NCI-H2227 (cell line): ENCODE results near the gene EFCAB6.

ENCODE experiments used
- DNase-seq: peaks from one replicate; lab custom pipeline; 2025; ENCODE audit not compliant: unreplicated experiment; lab: John Stamatoyannopoulos, UW

Gene EFCAB6

DNA sequence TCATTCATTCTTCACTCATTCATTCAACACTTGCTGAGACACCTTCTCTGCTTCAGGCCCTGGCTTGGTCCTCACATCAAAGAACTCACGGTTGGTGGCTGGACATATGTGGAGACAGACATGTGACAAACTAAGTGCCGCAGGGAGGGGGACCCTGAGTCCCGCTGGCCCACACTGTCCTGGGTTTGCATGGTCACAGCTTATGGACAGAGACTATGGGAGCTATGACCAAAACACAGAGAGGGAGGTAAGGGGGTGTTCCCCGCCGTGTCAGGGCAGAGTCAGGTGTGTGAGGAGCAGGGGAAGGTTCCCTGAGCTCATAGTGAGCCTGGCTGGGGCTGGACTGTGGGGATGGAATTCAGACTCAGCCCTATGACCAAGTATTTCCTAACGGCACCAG lies 277.2 kb downstream of the EFCAB6 start:
- DNase-seq: no peak

DNA sequence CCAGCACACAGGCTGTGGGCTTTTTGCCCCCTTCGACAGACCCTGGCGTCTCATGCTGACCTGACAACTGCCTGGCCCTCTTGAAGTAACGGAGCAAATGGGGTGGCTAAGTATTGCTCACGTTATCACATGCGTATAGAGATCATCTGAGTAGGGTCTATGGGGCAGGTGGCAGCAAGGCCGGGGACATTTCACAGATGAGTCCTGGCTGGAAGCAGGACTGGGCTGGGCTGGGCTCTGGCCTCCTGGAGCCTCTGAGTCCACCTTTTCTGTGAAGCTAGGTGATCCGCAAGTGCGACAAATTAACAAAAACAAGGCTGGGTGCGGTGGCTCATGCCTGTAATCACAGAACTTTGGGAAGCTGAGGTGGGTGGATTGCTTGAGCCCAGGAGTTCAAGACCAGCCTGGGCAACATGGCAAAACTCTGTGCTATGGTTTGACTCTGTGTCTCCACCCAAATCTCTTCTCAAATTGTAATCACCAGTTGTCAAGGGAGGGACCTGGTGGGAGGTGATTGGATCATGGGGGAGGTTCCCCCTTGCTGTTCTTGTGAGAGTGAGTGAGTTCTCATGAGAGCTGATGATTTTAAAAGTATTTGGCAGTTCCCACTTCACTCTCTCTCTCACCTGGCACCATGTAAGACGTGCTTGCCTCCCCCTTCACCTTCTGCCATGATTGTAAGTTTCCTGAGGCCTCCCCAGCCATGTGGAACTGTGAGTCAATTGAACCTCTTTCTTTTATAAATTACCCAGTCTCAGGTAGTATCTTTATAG lies 278.3 kb downstream of the EFCAB6 start:
- DNase-seq: no peak

DNA sequence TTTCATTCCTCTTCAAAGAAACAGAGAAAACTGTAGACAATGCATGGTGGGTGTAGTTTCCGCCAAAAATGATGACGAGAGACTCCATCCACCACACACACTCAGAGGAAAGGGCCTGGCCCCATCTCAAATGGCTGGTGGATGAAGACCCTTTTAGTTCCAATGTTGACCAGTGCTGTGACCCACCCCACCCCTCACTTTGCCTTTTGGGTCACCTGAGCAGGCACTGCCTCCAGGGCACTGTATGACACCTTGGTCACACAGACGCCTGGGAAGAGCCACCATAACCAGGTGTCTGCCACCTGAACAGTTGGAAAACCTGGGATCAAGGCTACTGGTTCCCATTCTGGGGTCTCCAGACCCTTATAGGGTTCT lies 279.0 kb downstream of the EFCAB6 start:
- DNase-seq: no peak

DNA sequence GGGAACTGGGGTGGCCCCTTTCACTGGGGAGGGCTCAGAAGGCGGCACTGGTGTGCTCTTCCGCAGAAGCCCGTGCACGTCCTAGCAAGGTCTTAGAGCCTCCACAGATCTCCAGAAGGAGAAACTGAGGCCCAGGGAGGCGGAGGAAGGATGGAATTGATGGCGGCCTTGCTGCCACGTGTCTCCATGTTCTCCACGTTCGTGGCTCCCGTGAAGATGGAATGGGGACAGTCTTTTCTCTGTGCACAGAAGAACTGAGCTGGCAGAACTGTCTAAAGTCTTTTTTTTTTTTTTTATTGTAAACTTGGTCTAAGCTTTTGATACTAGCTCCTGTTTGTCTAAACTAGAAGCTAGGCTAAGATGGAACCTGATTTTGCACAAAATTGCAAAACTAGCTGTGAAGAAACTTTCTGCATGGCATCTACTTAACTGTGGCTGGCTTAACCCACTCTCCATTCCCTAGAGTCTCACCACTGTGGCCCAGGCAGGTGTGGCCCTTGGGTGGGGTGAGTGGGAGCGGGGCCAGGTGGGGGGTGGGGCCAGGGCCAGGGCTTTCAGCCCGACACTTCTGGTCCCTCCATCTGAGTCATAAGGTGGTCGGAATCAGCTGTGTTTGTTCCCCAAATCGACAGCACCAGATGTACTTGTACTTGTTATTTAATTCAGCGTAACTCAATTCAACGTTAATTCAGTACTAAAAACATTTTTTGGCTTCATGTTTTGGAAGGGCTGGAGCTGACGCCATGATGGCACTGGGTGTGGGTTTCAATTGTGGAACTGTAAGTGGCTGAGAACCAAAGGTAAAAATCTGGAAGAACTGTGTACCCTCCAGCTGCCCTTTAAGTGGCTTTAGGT lies 279.6 kb downstream of the EFCAB6 start:
- DNase-seq: no peak

DNA sequence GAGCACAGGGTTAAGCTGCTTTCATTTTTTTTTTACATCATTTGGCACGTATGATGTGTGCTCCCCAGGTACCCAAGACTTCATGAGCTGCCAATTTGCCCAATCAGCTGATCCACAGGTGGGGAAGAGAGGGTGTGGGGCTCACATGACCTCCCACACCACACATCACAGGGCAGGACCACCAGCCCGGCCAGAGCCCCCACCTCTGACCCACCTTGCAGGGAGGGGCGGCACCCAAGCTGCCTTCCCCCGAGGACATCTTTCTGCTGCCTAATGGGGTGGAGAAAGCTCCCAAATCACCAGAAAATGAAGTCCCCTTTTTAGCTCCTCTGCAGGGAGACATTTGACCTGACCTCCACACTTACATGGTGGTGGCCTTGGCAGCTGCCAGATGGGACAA lies 280.5 kb downstream of the EFCAB6 start:
- no peak for DNase-seq

DNA sequence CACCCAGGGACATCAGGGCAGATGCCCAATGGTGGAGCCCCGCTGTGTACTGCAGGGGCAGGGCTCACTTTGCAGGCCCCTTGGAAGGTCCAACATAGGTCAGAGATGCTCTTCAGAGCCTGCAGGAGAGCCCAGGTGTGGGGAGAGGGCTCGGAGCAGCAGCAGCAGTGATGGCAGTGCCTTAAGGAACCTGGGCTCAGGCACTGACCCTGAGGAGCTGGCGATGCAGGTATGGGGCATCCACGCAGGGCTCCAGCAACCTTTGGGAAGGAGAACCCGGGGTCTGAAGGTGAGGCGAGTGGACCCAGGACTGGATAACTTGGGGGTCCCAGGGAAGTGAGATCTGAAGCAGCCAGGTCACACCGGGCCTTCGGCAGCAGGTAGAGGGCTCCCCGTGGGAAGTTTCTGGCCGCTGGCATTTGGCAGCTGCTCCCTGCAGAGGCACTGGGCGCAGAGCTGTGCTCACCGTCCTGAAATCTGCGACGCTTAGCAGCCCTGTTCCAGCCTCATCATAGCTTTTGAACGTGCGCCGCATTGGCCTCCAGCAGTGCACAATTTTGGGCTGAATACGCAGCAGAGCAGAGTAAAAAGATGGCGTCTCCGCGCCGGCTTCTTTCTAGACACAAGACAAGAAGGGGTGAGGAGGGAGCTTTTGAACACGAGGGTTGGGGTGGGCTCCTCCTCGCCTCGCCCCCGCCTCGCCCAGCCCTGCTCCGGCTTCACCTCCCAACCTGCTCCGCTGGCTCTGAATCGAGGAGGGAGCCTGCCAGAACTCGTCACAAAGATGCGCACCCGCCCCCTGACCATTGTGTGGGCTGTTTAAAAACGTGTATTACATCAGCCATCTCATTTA lies 281.5 kb downstream of the EFCAB6 start:
- DNase-seq: no peak

DNA sequence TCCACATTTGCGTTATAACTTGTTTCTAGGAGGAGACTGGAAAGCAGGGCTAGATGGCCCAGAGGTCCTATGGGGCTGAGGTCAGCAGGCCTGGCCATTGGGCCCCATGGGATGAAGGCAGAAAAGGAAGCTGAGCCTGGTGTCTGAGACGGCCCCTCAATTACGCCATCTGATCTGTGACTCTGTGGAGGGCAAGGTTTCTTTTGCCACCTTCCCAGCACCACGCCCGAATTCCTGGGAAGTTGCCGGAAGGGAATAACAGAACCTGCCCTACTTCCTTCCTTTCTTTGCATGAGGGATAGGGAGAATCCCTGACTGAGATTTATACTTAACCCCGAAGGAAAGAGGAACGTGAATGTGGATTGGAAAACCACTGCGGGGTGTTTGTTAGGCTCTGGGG lies 282.2 kb downstream of the EFCAB6 start:
- no peak for DNase-seq

DNA sequence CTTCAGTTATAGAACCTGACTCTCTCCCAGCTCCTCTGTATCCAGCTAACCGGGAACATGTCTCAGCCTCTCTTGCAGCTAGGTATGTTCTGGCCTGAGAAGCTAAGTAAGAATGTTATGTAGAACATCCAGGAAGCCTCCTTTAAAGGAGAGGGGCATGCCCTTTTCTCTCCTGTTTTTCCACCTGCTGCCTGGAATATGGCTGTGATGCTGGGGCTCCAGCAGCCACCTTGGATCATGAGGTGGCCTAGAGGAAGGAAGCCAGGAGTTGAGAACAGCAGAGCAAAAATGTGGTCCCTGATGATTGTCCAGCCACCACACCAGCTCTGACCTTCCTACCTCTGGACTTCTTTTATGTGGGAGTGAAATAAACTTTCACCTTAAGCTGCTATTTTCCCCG lies 282.6 kb downstream of the EFCAB6 start:
- no peak for DNase-seq

DNA sequence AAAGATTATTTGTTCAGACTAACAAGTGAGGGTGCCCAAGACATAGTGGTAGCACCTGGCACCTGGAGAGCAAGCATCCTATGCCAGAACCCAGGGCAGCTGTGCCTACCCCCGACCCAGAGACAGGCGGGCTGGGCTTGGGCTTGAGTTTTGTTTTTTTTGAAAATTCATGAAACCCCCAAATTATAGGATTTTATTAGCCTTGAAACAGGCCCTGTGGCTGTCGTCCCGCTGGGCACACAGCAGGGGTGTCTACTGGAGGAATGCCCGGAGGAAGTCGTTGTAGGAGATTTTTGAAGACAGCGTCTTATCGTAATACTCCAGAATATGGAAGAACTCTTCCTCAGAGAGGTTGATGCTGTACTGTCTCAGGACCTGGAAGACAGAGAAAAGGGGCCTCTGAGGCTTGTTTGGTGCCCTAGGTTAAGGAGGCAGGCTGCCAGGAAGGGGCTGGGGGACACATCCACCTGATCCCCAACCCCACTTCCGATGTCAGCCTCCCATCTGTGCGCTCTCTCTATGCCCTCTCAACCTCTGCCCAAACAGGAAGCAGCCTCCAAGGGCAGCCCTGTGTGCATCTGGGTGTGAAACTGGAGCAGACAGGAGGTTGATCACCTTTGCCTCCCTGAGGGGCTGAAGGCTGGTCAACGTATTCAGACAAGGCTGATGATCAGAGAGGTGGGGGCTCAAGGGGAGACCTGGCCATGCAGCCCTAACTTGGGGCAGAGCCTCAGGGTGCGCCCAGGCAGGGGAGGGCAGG lies 283.3 kb downstream of the EFCAB6 start:
- no peak for DNase-seq

DNA sequence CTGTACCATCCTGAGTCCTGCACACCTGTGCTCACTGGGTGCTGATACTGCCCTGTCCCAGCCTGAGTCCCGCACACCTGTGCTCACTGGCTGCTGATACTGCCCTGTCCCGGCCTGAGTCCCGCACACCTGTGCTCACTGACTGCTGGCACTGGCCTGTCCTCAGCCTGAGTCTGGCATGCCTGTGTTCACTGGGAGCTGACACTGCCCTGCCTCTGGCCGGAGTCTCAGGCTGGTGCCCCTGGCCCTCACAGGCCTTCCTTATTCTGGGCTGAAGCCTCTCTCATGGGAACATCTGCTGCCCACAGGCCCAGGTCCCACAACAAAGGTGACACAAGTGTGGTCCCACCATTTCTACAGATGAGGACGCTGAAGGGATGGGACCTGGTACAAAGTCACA lies 285.2 kb downstream of the EFCAB6 start:
- no peak for DNase-seq

DNA sequence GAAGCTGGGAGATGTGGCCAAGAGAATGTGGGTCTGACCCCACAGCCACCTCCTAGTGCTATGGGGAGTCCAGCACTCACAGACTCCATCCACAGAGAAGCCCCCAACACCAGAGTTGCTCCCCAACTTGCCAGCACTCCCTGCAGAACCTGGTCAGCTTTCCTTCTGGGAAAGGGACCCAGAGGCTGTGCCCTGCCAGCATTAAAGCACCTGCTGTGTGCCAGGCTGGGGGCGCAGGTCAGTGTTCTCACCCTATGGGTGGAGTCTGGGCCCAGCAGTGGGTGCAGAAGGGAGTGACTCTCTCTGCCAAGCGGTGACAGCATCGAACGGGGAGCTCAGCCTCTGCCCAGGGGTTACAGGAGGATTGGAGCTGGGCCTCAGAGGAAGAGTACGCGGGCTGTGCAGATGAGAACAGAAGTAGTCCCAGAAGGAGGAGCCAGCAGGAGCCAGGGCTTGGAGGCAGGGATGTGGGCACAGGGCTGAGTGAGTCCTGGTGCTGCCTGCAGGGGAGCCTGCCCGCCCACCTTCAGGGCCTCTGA lies 285.9 kb downstream of the EFCAB6 start:
- DNase-seq: no peak

DNA sequence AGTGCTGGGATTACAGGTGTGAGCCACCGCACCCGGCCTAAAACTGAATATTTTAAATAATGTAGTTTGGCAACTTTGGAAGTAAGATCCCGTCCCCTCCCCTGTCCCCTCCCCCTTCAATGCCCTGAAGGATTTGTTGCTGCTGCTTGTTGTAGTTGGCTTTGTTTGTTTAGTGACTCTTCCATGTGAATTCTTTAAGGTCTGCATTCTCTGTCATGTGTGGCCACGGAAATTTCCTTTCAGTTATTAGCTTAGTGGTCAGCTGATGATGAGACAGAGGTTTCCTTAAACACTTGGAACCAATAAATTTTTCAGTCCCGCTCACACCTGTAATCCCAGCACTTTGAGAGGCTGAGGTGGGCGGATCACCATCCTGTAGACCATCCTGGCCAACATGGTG lies 290.4 kb downstream of the EFCAB6 start:
- no peak for DNase-seq

DNA sequence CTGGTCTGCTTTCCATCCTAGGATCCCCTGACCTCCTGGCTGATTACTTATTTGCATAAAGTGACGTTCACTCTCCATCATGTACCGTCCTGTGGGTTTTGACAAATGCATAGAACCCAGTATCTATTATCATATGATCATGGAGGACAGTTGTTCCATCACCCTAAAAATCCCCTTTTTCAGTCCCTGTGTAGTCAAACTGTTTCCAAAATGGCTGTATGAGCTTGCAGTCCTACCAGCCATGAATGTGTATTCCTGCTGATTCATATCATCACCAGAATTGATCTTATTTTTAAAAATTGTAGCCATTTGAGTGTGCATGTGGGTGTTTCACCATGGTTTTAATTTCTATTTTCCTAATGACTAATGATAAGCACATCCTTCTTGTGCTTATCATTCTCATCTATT lies 291.5 kb downstream of the EFCAB6 start:
- no peak for DNase-seq

DNA sequence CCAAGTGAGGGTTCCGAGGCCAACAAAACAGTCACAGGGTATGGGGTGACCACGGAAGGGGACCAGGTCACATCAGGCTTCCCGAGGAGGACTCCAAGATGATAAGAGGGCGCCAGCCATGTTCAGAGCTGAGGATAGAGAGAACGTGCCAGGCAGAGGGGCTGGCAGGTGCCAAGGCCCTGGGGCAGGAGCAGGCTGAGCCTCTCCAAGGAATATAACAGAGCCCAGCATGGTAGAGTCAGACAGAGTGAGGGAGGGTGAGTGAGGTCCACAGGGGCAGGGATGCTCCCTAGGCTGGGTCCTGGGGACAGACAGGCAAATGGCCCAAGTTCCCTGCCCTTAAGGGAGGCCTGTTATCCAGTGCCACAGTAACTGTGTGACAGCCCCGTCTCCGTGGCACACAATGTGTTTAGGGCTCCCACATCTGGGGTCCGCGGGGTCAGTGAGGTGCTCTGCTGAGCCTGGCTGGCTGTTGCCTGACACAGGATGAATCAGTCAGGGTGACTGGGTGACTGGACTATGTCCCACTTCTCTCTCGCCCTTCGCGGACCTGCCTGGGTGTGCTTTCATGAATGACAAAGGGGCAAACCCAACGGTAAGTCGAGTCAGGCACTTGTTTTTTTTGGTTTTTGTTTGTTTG lies 295.0 kb downstream of the EFCAB6 start:
- no peak for DNase-seq

DNA sequence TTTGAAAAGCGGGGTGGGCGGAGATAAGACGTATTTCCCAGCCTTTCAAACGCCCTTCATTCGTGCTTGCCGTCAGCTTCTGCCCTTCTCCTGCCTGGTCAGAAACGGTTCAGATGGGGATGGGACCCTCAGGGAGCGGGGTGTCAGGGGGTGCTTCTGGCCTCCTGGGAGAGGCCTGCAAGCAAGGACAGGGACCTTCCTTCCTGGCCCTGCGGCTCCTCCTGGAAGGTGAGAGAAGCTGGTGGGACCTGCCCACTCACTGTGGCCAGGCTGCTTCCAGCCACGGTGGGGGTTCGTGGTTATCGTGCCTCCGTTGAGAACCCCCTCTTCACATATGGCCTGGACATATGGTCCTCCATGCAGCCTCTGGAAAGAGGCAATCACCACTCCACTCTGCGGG lies 295.7 kb downstream of the EFCAB6 start:
- no peak for DNase-seq

DNA sequence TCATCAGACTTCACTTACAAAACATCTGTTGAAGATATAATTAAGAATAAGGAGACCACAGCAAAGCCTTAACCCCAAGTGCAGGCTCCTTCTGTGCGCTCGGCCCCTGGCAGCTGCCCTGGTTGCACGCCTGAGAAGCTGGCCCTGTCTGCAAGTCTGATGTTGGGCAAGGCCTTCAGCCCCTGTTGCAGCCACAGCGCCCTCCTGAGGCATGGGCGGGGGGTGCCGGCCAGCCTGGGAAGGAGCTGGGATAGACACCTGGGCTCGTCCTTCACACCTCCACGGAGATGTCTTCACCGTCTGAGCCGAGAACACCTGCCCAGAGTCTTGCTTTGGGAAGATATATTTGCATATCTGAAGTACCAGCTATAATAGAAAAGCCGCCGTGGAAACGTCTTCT lies 296.2 kb downstream of the EFCAB6 start:
- DNase-seq: no peak

DNA sequence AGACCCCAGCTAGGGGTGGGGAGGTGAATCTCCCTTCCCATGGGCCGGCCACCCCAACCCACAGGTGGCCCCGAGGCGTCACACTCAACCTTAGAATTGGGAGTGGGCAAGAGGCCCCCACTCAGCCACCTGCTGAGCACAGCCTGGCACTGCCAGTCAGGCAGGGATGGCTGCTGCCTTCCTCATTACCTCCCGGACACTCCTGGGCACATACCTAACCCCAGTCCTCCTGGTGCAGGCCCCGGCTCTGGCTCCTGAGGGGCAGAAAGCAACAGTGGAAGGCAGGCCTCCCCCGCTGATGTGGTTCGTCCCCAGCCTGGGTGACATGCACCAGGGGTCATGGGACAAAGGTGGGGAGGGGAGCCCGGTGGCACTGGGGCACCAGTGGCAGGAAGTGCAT lies 296.7 kb downstream of the EFCAB6 start:
- no peak for DNase-seq

DNA sequence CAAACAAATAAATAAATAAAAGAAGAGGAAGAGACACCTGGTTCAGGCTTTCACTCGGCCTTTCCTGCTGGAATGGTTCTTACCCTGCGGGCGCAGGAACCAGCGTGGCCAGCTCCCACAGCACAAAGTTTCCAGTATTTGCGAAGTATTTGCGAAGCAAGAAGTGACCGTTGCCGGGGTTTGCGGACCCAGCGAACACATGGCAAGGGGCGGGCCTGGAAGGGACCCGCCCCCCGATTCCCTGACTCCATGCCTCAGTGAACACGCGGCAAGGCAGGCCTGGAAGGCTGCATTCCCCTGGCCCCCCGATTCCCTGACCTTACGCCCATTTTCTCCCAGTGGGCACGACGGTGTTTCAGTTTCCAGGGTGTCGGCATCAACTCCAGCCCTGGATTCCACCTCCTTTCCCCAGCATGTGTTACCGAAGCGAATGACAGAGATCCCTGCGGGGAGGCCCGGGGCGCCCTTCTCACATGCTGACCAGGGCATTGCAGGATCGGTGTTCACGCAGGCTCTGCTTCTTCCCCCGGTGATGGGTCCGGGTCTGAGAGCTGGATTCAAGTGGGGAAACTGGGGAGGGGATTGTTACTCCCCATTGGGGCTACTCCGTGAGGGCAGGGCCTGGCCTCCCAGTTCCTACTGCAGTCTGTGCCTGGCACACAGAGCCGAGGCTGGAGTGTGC lies 297.5 kb downstream of the EFCAB6 start:
- no peak for DNase-seq

DNA sequence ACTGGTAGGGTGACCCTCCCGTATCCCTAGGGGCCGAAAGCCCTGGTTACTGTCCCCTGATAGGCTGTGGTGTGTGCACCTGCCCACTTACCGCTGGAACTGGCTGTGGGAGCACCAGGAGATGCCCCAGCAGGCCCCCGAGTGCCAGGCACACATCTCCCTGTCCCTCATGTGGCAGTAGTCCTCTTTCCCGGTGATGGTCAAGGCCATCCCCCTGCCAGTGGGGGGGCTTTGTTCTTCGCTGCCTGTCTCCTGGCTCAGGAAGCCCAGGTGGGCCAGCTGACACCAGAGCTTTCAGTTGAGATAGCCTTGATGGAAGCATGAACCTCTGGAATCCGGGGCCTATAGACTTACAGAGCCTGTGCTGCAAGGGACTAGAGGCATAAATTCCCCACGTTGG lies 299.8 kb downstream of the EFCAB6 start:
- DNase-seq: no peak
